Hepatic stellate cell (primary cell): ENCODE measurements around the gene ANP32D.
"Not testable (repeated sequence)": the region's sequence is repeated elsewhere in the genome, so short reads cannot be mapped to it uniquely, and the experiment has no call there.

Source experiments
- DNase-seq: peaks from one replicate; pipeline ENCODE4 v3.0.0; 2011; ENCODE audit warnings: low spot score

Gene ANP32D

GRCh38 chr12:48472259-48472658, at the start of gene ANP32D:
Gene ANP32D, plus strand, starts transcription at chr12:48472559. Its CDS starts 106 bp downstream, at chr12:48472665.
- DNase-seq = no peak

- no peak for DNase-seq
Measured at GRCh38 chr12:48423171-48423570, 49.2 kb upstream of the ANP32D start.

- no peak for DNase-seq
Measured at GRCh38 chr12:48424644-48425043, 47.7 kb upstream of the ANP32D start.

GRCh38 chr12:48434016-48434415, 38.3 kb upstream of the ANP32D start:
- DNase-seq = not testable (repeated sequence)

GRCh38 chr12:48441069-48441468, 31.3 kb upstream of the ANP32D start:
- no peak for DNase-seq

- DNase-seq = no peak
Measured at GRCh38 chr12:48442179-48442847, 30.0 kb upstream of the ANP32D start.

- DNase-seq = no peak
Measured at GRCh38 chr12:48445538-48445937, 26.8 kb upstream of the ANP32D start.

- DNase-seq = no peak
Measured at GRCh38 chr12:48446161-48446776, 26.1 kb upstream of the ANP32D start.

- DNase-seq = no peak
Measured at GRCh38 chr12:48447755-48448154, 24.6 kb upstream of the ANP32D start.

GRCh38 chr12:48451372-48451771, 21.0 kb upstream of the ANP32D start:
- DNase-seq = no peak

GRCh38 chr12:48452961-48453360, 19.4 kb upstream of the ANP32D start:
- DNase-seq = not testable (repeated sequence)

GRCh38 chr12:48454667-48455066, 17.7 kb upstream of the ANP32D start:
- DNase-seq = no peak

- no peak for DNase-seq
Measured at GRCh38 chr12:48455116-48455515, 17.2 kb upstream of the ANP32D start.

GRCh38 chr12:48459259-48459658, 13.1 kb upstream of the ANP32D start:
- DNase-seq = no peak

GRCh38 chr12:48469027-48469426, 3.3 kb upstream of the ANP32D start:
- DNase-seq = not testable (repeated sequence)

- no peak for DNase-seq
Measured at GRCh38 chr12:48473061-48473460, 702 bp downstream of the ANP32D start.

GRCh38 chr12:48474497-48474896, 2.1 kb downstream of the ANP32D start:
- DNase-seq = not testable (repeated sequence)

- no peak for DNase-seq
Measured at GRCh38 chr12:48482198-48482597, 9.8 kb downstream of the ANP32D start, which contains the start of gene C12orf54. Gene C12orf54, plus strand, starts transcription at chr12:48482498. Its CDS starts 799 bp downstream, at chr12:48483297.

GRCh38 chr12:48482930-48483329, 10.6 kb downstream of the ANP32D start:
- no peak for DNase-seq

GRCh38 chr12:48486261-48486660, 13.9 kb downstream of the ANP32D start:
- no peak for DNase-seq

GRCh38 chr12:48486679-48487078, 14.3 kb downstream of the ANP32D start:
- DNase-seq = no peak

GRCh38 chr12:48489012-48489411, 16.7 kb downstream of the ANP32D start:
- no peak for DNase-seq

- not testable (repeated sequence) for DNase-seq
Measured at GRCh38 chr12:48489456-48489855, 17.1 kb downstream of the ANP32D start.

GRCh38 chr12:48500281-48500680, 27.9 kb downstream of the ANP32D start:
- DNase-seq = not testable (repeated sequence)
